ENCODE data around the gene TNS1. TPM values are rescaled to one million over a fixed set of nuclear protein-coding genes. Genes with fewer than 3 reads are reported as not detected.
A peak's percentile ranks its signal among the peaks of the same experiment; 100 is the strongest.

The TNS1 gene
- total RNA-seq, 4 donors from 2014 or later = 169 to 316 (median 229) TPM

GRCh38 chr2:217930761-217931563 lies 71.8 kb downstream of the TNS1 start:
- 46 to 57% methylated on average over 11 of the region's 11 CpGs for WGBS, 2 donors

GRCh38 chr2:217929757-217930707 lies 72.8 kb downstream of the TNS1 start:
- Histone ChIP-seq H3K4me1 (peaks cover 100% of the 10 kb centered on the region in 2 donors), H3K9me3 (no peaks in the 10 kb centered on the region), H3K27me3 (no peaks in the 10 kb centered on the region), H3K36me3 (no peaks in the 10 kb centered on the region), H3K27ac (peak overlapping the region; percentile 96 to 99 (median 97)), H3K4me3 (replicated peaks in 1 of 3) (no peak overlapping the region)
- DNase-seq = peak in 1 of 2 donors; percentile 60
- TF ChIP-seq CTCF (IDR thresholded peaks at IDR 0.05) (no peak), POLR2A (IDR thresholded peaks at IDR 0.05) (peak in 1 of 2 donors; percentile 38)
- intact Hi-C loops (cut with DNase I) = no loop called here
- WGBS, 2 donors = 65 to 77% methylated on average over 14 of the region's 14 CpGs

More at GRCh38 chr2:217930761-217931563, 71.8 kb downstream of the TNS1 start:
- intact Hi-C loops (cut with DNase I) = no loop called here
- H3K36me3 ChIP-seq = no peaks in the 10 kb centered on the region
- H3K4me3 ChIP-seq (replicated peaks in 1 of 3) = no peak overlapping the region
- peak in 1 of 2 donors; percentile 17 for DNase-seq
- H3K9me3 ChIP-seq = no peaks in the 10 kb centered on the region
- H3K4me1 ChIP-seq = peaks cover 100% of the 10 kb centered on the region in 2 donors
- H3K27ac ChIP-seq = peak overlapping the region; percentile 96 to 99 (median 97)
- TF ChIP-seq POLR2A (IDR thresholded peaks at IDR 0.05) (no peak), CTCF (IDR thresholded peaks at IDR 0.05) (no peak)
- no peaks in the 10 kb centered on the region for H3K27me3 ChIP-seq

DNA sequence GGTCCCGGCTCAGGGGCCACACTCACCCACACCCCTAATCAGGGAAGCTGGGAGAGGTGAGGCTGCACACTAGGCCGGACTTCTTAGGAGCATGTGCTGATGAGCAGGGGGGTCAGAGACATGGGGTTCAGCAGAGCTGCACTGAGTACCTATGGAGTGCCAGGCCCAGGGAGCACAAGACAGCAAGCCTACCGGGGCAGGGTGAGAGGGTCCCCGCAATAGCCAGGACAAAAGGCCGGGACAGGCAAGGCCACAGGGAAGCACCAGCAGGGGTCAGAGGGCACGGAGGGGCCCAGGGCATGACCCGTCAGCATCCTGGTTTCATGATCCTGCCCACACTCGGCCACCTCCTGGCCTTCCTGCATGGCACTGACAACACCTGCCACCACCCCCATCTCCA lies 73.5 kb downstream of the TNS1 start:
- no peaks in the 10 kb centered on the region for H3K9me3 ChIP-seq
- no peaks in the 10 kb centered on the region for H3K36me3 ChIP-seq
- 23 to 42% methylated on average over 6 to 8 of the region's 8 CpGs for WGBS, 2 donors
- DNase-seq = peak; percentile 74 to 84
- intact Hi-C loops (cut with DNase I) = no loop called here
- H3K4me1 ChIP-seq = peaks cover 100% of the 10 kb centered on the region in 2 donors
- no peaks in the 10 kb centered on the region for H3K27me3 ChIP-seq
- TF ChIP-seq CTCF (IDR thresholded peaks at IDR 0.05) = no peak
- no peak for TF ChIP-seq POLR2A (IDR thresholded peaks at IDR 0.05)
- H3K4me3 ChIP-seq (replicated peaks in 1 of 3) = no peak overlapping the region
- H3K27ac ChIP-seq = peak overlapping the region; percentile 96 to 99 (median 97)

- Histone ChIP-seq H3K4me3 (replicated peaks in 1 of 3) (no peak overlapping the region), H3K4me1 (peaks cover 100% of the 10 kb centered on the region in 2 donors), H3K9me3 (no peaks in the 10 kb centered on the region), H3K36me3 (no peaks in the 10 kb centered on the region), H3K27me3 (no peaks in the 10 kb centered on the region), H3K27ac (peak overlapping the region; percentile 96 to 99 (median 97))
- DNase-seq = peak; percentile 96 to 97
- intact Hi-C loops (cut with DNase I) = no loop called here
- WGBS, 2 donors = 22 to 31% methylated on average over 6 of the region's 7 CpGs
- TF ChIP-seq POLR2A (IDR thresholded peaks at IDR 0.05) = peak in 1 of 2 donors; percentile 77
- TF ChIP-seq CTCF (IDR thresholded peaks at IDR 0.05) = no peak
Measured at GRCh38 chr2:217928324-217929181, 74.2 kb downstream of the TNS1 start.

Measured in thyroid gland (tissue), 4 donors.